HG03159 (cell line): ENCODE measurements around the gene RGMA.
A peak's percentile ranks its signal among the peaks of the same experiment; 100 is the strongest.

ENCODE experiments used
- ATAC-seq: cut with Tn5 transposase; IDR thresholded peaks from one replicate; pipeline ENCODE4 v1.9.1; 2021; ENCODE audit warnings: mild to moderate bottlenecking, moderate library complexity; ENCODE audit not compliant: unreplicated experiment

RGMA gene, protein sequence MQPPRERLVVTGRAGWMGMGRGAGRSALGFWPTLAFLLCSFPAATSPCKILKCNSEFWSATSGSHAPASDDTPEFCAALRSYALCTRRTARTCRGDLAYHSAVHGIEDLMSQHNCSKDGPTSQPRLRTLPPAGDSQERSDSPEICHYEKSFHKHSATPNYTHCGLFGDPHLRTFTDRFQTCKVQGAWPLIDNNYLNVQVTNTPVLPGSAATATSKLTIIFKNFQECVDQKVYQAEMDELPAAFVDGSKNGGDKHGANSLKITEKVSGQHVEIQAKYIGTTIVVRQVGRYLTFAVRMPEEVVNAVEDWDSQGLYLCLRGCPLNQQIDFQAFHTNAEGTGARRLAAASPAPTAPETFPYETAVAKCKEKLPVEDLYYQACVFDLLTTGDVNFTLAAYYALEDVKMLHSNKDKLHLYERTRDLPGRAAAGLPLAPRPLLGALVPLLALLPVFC

DNA sequence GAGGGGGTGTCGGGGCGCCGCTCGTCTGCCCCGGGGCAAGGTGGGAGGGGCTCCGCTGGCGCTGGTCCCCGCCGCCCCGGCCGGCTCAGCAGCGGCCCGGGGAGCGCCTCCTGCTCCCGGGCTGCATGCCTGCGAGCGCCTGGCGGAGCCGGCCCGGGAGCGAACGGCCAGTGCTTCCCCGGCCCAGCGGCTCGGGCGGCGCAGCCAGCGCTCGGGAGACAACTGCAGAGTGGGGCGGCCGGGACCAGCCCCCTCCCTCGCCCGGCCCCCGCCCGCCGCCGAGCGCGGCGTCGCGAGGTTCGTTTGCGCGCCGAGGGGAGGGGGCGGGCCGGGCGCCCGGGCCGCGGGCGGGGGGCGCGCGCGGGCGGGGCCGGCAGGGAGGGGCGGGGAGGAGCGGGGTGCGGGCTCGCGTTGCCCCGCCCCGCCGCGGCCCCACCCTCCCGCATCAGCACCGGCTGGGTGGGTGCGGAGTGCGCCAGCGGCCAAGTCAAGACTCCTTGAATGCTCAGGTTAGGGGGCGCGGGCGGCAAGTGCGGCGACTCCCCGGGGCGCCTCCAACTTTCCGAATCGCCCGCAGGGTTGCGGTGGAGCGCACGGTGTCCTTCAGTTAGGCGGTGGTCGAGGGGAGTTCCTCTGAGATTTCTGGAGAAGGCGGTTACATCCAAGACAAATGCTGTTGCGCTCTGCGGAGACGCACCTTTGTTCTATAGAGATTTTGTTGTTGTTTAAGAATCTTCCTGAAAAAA lies at the start of gene RGMA:
Gene RGMA (minus strand): TSS at position 231 of the 746 bp plus-strand sequence. CDS start 279 bp downstream, outside the sequence.
- ATAC-seq = peak; percentile 17

DNA sequence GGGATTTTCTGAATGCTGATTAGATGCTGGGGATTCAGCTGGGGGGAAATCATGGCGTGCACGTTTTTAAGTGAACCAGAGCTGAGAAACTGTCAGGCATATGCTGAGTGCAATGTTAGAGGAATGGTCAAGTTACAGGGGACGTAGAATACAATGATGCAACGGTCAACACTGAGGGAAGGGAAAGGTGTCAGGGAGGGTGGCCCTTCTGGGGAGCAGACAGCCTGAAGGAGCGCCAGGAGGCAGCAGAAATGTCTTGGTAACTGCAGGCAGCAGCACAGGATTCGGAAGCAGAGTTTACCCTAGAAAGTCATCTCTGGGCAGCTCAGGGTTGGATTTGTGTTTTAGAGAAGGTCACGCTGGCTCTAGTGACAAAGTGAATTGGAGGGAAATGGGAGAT lies 47.6 kb upstream of the RGMA start:
- ATAC-seq = no peak

DNA sequence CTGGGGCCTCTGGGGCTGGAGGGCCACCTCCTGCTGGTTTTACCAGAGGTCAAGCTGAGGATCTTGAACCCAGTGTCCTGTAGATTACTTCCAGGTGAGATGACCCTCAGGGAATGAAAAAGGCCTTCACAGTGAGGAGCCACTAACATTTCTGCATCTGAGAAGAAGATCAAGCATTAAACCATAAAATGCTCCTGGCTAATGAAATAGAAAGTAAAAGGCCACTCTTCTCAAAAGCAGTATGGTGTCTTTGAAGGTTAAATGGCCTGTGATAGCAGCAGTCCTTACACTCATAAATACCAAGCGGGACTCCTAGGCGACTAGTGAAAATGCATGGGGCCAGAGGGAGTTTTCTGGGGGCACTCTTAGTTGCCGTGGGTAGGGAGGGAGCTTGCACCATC lies 47.0 kb upstream of the RGMA start:
- no peak for ATAC-seq

DNA sequence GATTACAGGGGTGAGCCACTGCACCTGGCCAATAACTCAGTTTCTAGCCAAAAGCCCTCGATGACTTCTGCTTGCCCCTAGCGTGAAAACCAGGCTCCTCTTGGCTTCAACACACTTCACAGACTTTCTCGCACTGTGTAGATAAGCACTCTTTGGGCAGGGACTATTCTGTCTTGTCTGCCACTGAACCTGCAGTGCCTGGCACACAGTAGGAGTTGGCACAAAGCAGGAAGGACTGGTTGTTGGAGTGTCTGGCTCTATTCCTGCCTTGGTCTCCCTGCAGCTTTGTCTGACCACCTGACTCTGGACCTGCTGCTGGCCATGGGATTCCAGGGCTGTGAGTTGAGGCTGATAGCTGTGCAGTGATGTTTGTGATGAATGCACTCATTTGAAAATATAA lies 46.4 kb upstream of the RGMA start:
- no peak for ATAC-seq

DNA sequence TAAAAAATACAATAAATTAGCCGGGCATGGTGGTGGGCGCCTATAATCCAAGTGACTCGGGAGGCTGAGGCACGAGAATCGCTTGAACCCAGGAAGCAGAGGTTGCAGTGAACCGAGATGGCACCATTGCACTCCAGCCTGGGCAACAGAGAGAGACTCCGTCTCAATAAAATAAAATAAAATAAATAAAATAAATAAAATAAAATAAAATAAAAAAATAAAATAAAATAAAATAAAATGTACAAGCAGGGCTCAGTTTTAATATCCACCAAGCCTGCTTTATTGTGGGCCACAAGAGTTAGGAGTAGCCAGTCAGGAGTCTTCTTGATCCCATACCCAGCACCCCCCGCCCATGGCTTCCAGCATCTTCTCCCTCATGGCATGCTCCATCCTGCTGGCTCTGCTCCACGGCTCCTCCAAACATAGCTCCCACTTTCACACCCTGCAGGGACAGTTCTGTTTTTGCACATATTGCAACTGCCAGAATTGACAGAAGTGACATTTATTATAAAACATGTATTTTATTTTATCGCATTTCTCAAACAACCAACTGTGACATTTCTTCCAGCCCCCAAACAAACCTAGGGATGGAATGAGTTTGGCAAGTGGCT lies 42.6 kb upstream of the RGMA start:
- ATAC-seq = no peak

DNA sequence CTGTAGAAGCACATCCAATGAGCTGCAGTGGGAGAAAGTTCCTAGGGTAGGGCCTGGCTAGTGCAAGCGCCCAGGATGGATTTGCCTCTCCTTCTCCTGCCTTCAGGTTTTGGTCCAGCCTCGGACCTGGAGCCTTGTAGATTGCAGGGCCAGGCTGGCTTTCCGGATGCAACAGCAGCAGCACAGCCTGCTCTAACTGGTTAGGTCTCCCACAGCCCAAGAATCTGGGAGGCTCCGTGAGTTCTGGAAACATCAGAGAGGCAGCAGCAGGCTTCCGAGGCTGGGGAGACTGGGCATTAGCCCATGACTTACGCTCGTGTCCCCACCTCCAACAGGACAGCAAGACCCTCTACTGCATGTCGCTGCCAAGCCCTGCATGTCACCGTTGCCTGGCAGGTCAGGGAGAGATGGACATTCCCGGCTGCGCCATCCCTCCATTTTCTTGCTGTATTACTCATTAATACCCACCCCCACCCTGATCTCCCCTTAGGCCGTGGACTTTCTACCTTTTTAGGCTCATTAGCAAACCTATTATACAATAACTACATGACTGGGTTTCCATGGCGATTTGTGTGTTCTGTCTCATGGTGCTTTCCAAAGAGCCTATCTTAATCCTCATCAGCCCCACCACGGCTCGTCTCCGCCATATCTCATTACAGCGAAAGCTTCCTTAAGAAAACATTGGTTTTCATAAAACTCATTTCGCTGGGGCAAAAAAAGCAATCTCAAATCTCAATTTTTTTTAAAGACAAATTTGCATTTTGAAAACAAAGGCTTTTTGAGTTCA lies 40.9 kb upstream of the RGMA start:
- no peak for ATAC-seq

DNA sequence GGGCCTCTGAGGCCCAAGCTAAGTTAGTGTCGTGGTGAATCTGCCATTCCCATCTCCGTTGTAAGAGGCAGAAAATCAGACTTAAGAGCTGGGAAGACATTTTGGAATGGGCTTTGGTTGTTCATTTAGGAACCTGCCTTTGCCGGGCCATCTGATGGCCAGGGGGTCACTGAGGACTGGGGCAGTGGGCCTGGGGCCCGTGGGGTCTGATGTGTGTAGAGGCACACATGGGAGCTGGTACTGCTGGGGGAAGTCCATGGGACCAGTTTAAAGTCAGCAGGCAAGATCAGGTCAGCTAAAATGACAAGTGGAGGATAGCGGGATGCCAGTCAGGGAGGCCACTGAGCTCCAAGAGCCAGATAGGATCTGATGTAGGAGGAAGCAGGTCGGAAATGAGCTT lies 38.3 kb upstream of the RGMA start:
- ATAC-seq = no peak

DNA sequence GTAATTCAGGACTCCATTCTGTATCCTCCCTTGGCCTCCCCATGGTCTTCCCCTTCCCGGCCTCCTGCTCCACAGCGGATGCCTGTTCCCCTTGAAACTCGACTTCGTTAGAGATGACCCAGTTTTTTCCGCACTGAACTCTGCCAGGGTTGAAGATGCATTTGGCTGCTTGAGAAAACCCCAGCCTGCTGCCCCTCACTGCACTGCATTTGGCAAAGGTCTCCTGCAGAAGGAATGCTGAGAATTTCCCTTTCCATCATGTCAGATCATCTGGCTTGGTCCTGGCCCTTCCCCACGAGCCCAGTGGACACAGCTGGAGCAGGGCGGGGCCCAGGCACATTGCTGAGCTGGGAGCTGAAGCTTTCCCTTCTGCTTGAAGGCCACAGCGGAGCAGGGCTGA lies 37.6 kb upstream of the RGMA start:
- no peak for ATAC-seq

DNA sequence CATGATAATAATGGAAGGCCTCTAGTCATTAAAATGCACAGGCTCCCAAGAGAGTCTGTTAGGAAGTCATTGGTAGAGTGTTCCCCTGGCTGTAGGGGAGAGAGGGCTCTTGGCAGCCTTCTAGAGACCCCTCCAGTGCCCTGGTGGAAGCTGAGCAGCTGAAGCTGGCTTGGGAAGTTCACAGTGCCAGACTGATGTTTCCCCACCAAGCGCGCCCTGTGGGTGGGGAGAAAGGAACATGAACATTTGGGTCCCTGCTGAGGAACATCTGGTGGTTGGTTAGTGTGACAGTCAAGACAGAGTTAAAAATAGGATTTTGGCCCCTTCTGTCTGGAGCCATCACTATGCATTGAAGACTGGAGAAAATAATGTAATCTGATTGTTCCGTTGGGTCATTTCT lies 37.1 kb upstream of the RGMA start:
- ATAC-seq = no peak

DNA sequence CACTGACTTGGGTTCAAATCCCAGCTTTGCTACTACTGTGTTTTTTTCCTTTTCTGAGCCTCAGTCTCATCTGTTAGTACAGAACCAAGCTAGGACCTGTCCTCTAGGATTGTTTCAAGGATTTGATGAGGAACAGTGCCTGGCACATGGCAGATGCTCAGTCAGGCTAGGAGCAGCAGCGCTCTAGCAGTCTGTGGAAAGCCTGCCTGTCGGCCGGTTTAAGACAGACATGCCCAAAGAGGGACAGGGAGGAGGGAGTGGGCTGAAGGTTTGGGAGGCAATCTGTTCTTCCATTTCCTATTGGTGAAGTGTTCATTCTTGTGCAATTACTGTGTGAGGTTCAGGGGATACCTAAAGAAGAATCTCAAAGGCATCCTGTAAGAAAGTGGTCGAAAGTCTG lies 35.1 kb upstream of the RGMA start:
- ATAC-seq = no peak

DNA sequence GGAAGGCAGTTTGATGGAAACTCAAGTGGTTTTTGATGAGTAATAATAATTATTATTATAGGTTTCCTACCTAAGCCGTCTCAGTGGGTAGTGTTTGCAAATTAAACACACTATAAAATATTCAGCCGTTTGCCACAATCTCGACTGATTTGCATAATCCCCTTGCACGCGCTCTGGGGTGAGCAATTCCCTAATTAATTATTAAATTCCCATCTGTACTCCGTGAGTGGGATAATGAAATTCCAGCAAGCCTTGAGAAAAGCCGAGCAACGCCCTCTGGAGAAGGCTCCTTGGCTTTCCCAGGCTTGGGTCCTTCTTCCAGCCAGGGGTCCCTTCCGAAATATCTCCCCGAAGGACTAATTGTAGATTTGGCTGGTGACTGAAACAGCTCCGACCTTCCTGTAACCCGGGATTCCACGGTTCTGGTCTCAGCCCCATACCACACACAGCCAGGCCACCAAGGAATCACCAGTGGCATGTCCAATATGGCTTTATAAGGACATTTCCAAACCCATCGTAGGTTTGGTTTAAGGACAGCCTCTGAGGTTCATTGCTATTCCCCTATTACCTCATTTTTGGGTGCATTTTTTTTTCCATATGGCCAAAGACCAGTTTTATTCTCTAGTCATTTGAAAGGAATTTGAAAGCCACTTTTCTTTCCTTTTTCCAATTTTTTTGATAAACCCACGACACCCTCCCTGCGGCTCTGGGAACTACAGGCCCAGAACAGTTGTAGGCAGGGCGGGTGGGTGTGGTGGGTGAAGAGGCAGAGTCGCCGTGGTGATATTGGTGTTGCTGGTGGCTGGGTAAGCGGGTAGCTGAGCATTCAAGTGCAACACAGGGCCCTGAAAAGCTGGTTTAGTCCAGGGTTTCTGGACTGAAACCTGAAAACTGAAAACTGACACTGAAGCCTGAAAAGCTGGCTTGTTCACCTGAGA lies 33.2 kb upstream of the RGMA start:
- ATAC-seq = no peak

DNA sequence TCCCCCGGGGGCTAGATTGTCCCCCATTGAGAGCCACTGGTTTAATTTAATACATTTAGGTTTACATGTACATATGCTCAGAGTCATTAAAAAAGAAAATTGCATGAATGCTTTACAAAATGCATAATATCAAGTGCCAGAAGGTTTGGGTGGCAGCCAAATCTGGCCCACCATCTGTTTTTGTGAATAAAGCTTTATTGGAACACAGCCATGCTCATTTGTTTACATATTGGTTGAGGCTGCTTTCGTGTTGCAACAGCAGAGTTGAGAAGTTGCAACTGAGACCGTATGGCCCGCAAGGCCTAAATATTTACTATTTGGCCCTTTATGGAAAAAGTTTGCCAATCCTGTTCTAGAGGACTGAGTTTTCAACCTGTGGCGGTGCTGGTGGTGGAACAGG lies 32.1 kb upstream of the RGMA start:
- no peak for ATAC-seq

DNA sequence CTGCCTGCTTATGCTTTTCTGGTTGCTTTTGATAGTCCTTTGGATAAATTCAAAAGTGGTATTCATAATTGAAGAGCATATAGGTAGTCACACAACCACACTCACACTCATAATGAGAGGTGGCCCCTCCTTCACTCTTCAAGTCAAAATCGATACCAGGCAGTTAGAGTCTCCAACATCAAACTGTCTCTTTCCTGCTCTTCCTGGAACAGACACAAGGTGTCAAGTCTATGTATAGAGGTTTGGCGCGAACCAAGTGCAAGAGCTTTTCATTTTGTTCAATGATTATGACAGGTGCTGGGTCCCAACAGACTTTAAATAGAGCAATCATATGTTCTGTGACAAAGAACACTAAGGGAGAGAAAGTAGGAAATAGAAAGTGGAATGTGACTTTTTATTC lies 29.9 kb upstream of the RGMA start:
- ATAC-seq = no peak

DNA sequence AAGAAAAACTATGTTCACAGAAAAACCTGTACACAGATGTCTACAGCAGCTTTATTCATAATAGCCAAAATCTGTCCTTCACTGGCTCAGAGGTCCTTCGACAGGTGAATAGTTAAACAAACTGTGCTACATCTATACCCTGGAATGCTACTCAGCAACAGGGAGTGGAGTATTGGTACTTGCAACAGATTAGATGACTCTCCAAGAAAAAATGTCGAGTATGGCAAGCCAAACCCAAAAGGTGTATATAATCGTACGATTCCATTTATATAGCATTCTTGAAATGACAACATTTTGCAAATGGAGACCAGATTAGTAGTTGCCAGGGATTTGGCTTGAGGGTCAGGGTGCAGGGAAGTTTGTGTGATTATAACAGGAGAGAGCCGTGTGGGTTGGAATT lies 22.4 kb upstream of the RGMA start:
- ATAC-seq = no peak

DNA sequence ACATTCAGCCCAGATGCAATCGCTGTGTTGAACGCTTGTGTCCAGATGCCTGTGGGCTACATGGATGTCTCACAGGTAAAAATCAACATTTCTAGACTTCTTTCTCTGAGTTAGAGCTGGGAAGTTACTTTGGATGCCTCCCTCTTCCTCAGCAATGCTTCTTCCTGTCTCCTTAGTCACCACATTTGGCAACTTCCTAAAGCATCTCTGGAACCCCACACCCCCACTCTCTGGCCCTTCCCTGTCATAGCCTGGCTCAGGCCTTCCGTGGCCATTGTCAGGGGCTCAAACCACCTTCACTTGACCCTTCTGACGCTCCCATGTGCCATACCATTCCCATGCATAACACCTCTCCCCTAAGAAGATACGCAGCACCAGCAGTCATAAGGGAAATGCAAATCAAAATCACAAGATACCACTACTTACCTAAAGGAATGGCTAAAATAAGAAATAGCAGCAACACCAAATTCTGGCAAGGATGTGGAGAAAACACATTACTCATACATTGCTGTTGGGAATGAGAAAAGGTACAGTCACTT lies 21.6 kb upstream of the RGMA start:
- ATAC-seq = no peak

DNA sequence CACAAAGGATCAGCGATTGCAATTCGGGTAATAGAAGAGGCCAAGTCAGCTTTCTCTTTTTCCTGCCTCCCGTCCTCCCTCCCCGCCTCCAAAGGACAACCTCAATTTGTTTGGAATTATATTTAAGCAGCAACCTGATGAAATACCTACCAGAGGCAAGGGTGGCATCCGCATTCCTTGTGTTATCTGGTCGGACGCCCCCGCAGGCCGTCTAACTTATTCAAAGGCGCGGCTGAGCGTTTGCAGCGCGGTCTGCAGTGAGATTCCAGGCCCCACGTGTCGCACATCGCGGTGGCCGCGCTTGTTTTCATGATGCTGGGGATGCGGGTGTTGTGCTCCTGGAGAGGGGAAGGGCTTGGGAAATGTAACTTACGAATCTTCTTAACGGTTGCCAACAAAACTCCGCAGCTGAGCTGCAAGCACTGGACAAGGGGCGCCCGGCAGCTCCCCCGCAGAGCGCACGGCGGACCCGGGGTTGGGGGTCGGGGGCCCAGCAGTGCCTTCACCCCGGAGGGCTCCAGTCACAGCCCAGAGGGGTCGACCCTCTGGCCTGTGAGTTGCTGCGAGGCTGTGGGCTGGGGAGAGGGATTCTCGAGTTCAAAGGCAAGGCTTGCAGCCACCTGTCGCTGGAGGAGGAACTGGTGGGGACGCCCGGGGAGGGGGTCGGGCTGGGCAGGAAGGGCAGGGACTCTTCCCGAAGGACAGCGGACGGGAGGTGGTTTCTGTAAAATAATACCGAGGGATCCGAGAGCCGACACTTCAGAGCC lies 20.5 kb upstream of the RGMA start:
- no peak for ATAC-seq

DNA sequence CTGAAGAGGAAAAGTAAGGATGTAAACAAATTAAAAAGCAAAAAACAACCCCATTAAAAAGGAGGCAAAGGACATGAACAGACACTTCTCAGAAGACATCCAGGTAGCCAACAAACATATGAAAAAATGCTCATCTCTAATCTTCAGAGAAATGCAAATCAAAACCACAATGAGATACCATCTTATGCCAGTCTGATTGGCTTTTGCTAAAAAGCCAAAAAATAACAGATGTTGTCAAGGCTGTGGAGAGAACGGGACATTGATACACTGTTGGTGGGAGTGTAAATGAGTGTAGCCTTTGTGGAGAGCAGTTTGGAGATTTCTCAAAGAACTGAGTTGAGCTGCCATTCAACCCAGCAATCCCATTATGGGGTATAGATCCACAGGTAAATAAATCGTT lies 18.6 kb upstream of the RGMA start:
- ATAC-seq = no peak

DNA sequence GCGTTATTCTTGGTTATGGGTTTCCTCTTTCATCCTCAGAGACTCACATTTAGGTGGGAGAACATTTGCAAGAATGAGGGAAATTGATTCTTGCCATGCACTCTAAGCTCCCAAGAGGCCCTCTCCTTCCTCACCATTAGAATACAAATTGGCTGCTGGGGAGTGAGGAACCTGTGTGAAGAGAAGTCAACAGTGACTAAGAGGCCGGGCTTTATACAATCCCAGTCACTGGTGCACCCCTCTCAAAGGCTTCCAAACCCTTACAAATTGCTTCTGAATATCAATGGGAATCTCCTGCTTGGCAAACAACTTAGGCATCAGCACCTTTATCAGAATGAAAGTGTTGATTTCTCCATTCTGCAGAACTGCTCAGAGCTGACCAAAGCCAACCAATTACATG lies 16.5 kb upstream of the RGMA start:
- no peak for ATAC-seq

DNA sequence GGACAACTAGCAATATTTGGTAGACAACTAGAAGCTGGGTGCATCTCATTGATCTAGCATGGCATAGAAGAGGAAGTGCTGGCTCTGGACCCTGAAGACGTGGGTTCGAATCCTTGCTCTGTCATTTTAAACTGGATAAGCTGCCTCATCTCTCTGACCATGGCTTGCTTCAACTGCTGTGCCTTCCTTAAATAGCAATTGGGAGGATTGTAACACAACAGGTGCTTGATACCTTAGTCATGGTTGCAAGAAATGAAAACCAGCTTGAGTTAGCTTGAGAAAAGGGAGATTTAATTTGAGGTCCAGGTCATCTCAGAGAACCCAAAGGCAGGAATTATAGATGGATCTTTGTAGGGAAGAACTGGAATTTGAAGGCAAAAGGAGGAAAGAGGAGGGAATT lies 14.8 kb upstream of the RGMA start:
- ATAC-seq = no peak
